K562 (cell line): ENCODE results near the gene SHISA4. TPM values are rescaled to one million over a fixed set of nuclear protein-coding genes. Genes with fewer than 3 reads are reported as not detected.
A peak's percentile ranks its signal among the peaks of the same experiment; 100 is the strongest.

Experiments
- DMBX1 ChIP-seq: fragments of 250-450 bp; sonication (Bioruptor Pico); IDR thresholded peaks from 2 replicates; pipeline ENCODE4 v1.8.0; 2022; ENCODE audit warnings: inconsistent platforms, mild to moderate bottlenecking, moderate library complexity, borderline replicate concordance
- ETS2 ChIP-seq: IDR thresholded peaks from 2 replicates; pipeline ENCODE4 v1.6.1; 2016; ENCODE audit warnings: borderline replicate concordance, missing genetic modification characterization, mild to moderate bottlenecking, moderate library complexity, missing compliant biosample characterization; ENCODE audit not compliant: poor library complexity, severe bottlenecking
- FOXJ2 ChIP-seq: fragments of 200-800 bp; sonication (Bioruptor generic); IDR thresholded peaks from 2 replicates; pipeline ENCODE4 v1.6.1; 2016; ENCODE audit warnings: missing genetic modification characterization, missing compliant biosample characterization
- FOXO4 ChIP-seq: fragments of 450-650 bp; formaldehyde crosslinking; IDR thresholded peaks from 2 replicates; pipeline ENCODE4 v1.4.0; 2020; ENCODE audit warnings: mild to moderate bottlenecking, moderate library complexity
- GABPB2 ChIP-seq: fragments of 250-450 bp; sonication (Bioruptor Pico); conservative IDR thresholded peaks from 2 replicates; pipeline ENCODE4 v1.5.1; 2021; ENCODE audit warnings: mild to moderate bottlenecking
- GTF2F1 ChIP-seq: IDR thresholded peaks from 2 replicates; pipeline ENCODE4 v1.6.1; 2011; ENCODE audit warnings: low read depth, low read length, improper control_type of control experiment
- KHSRP ChIP-seq: fragments of 450-650 bp; IDR thresholded peaks from 2 replicates; pipeline ENCODE4 v1.6.1; 2017
- NELFE ChIP-seq: IDR thresholded peaks from 2 replicates; pipeline ENCODE4 v1.6.1; 2011; ENCODE audit warnings: mild to moderate bottlenecking; ENCODE audit not compliant: insufficient read depth, insufficient read length
- NONO ChIP-seq, 2 experiments: fragments of 200-400 bp in 1 of 2; fragments of 450-650 bp in 1 of 2; formaldehyde crosslinking in 1 of 2; IDR thresholded peaks; 2 replicates each; pipeline ENCODE4 v1.6.1; 2017; ENCODE audit warnings: low read depth in 2 of 2, mild to moderate bottlenecking in 2 of 2, moderate library complexity in 2 of 2, low read length in 1 of 2
- TAF15 ChIP-seq: fragments of 200-400 bp; formaldehyde crosslinking; IDR thresholded peaks from 2 replicates; pipeline ENCODE4 v1.6.1; 2017; ENCODE audit warnings: mild to moderate bottlenecking, low read depth, low read length, moderate library complexity
- TEAD2 ChIP-seq: fragments of 450-650 bp; IDR thresholded peaks from 2 replicates; pipeline ENCODE4 v1.6.1; 2016; ENCODE audit warnings: missing genetic modification characterization, control low read depth, missing compliant biosample characterization
- ZKSCAN3 ChIP-seq: fragments of 250-450 bp; sonication (Bioruptor Pico); IDR thresholded peaks from 2 replicates; pipeline ENCODE4 v1.4.0; 2020
- ZNF140 ChIP-seq: fragments of 250-450 bp; sonication (Bioruptor Pico); IDR thresholded peaks from 2 replicates; pipeline ENCODE4 v1.8.0; 2021; ENCODE audit warnings: moderate library complexity, mild to moderate bottlenecking, inconsistent platforms
- ZNF778 ChIP-seq: fragments of 450-650 bp; formaldehyde crosslinking; IDR thresholded peaks from 2 replicates; pipeline ENCODE4 v1.4.0; 2020; ENCODE audit warnings: mild to moderate bottlenecking, moderate library complexity
- polyA plus RNA-seq, 8 experiments: library from polyadenylated mRNA; depleted of rRNA in 4 of 8; stranded (reverse) in 5 of 8; unstranded in 3 of 8; fragments of >200 nt; fragmentation: Nextera tagmentation in 2 of 8; fragmentation: Illumina TruSeq in 1 of 8; extraction: Ambion mirVana in 2 of 8; extraction: Trizol in 1 of 8; gene quantifications; 2 replicates each; pipeline versions ENCODE4 v1.2.1 to v1.2.3, GENCODE V29; 2011 to 2014; ENCODE audit warnings: inconsistent platforms in 1 of 8, missing spikeins in 1 of 8
- total RNA-seq, 7 experiments: library from RNA; depleted of rRNA in 6 of 7; stranded (reverse); fragments of >200 nt in 6 of 7; fragmentation: Illumina TruSeq in 2 of 7; extraction: Trizol in 2 of 7; gene quantifications; 2 replicates each; pipeline versions ENCODE4 v1.2.1 to v1.2.3, GENCODE V29; 2011 to 2021; ENCODE audit warnings: low replicate concordance in 1 of 7
- TF ChIP-seq, protein P1 (sequence below): fragments of 250-450 bp; sonication (Bioruptor Pico); IDR thresholded peaks from 2 replicates; pipeline ENCODE4 v1.8.0; 2021; ENCODE audit warnings: borderline replicate concordance, mild to moderate bottlenecking, moderate library complexity; ENCODE audit not compliant: poor library complexity, severe bottlenecking
- TF ChIP-seq, protein P2 (sequence below): sonication (generic); formaldehyde crosslinking; IDR thresholded peaks from 2 replicates; pipeline ENCODE4 v1.8.1; 2023; ENCODE audit warnings: mild to moderate bottlenecking, missing genetic modification reagents

SHISA4 gene
- total and polyA plus RNA-seq, 9 of the 15 experiments (the other 6 are each of a cell fraction or from before 2014, with no cell fraction given): 0.15 to 0.95 (median 0.68) TPM; not detected in 2

DNA sequence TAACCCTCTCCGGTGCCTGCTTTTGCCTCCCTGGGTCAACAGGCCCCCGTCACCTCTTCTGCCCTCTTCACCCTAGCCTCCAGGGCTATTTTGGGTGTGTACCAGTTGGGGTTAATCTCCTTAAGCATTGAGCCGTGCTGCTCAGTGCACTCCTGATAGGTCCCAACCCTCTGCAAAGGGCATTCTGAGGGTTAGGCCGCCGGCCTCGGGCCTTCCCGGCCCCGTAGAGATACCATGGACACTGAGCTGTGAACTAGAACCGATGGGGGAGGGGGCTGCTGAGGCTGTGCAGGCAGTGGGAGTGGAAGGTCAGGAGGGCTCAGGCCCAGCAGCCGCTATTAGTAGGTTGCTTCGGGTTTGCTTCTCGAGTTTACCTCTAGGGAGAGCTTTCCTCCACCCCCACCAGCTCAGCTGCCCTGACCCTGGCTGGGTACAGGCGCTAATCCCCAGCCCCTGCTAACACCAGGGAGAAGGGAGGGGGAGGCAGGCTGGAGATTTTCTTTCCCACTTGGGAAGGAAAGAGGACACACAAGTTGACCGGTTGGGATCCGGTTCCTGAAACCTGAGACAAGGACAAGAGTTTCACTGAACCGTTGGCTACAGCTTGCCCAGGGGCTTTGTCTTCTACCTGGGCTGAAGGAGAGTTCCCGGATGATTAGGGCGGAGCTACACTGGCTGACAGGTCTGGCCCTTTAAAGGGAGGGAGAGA, 52.9 kb downstream of the SHISA4 start (continued):
- TF ChIP-seq, protein P1, sequence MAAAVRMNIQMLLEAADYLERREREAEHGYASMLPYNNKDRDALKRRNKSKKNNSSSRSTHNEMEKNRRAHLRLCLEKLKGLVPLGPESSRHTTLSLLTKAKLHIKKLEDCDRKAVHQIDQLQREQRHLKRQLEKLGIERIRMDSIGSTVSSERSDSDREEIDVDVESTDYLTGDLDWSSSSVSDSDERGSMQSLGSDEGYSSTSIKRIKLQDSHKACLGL: no peak
- TF ChIP-seq GABPB2 (CRISPR knock-in tag) (no peak), TEAD2 (tag) (no peak), ZNF778 (CRISPR knock-in tag) (no peak), TAF15 (no peak), NONO (IDR thresholded peaks at IDR 0.05; ENCODE audit: low read depth in 2 of 2, low read length in 1 of 2) (no peak), GTF2F1 (no peak), ZNF140 (CRISPR knock-in tag) (0 out of 2 replicates have a peak, but pooled peaks have one; percentile 34), FOXO4 (no peak), KHSRP (no peak), FOXJ2 (tag) (no peak), NELFE (no peak), ZKSCAN3 (no peak), DMBX1 (no peak; the same call in 1 of the 2 replicates), ETS2 (tag) (no peak)
- TF ChIP-seq, protein P2, sequence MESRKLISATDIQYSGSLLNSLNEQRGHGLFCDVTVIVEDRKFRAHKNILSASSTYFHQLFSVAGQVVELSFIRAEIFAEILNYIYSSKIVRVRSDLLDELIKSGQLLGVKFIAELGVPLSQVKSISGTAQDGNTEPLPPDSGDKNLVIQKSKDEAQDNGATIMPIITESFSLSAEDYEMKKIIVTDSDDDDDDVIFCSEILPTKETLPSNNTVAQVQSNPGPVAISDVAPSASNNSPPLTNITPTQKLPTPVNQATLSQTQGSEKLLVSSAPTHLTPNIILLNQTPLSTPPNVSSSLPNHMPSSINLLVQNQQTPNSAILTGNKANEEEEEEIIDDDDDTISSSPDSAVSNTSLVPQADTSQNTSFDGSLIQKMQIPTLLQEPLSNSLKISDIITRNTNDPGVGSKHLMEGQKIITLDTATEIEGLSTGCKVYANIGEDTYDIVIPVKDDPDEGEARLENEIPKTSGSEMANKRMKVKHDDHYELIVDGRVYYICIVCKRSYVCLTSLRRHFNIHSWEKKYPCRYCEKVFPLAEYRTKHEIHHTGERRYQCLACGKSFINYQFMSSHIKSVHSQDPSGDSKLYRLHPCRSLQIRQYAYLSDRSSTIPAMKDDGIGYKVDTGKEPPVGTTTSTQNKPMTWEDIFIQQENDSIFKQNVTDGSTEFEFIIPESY (CRISPR knock-in tag): no peak
